ENCODE data around the gene HSPBAP1. TPM values are rescaled to one million over a fixed set of nuclear protein-coding genes. Genes with fewer than 3 reads are reported as not detected.

HSPBAP1 gene
- total RNA-seq, 1 donor from 2014 or later = 9.9 TPM

GRCh38 chr3:122802323-122802722 lies 8.7 kb upstream of the HSPBAP1 start:
- Mint-ChIP-seq H3K9me3 (ENCODE audit: unreplicated experiment) (no peaks in the 10 kb centered on the region), H3K4me3 (ENCODE audit: unreplicated experiment) (no peak overlapping the region), H3K27ac (ENCODE audit: unreplicated experiment) (no peak overlapping the region), H3K4me1 (ENCODE audit: unreplicated experiment) (peaks cover 2% of the 10 kb centered on the region), H3K27me3 (ENCODE audit: unreplicated experiment) (no peaks in the 10 kb centered on the region), H3K36me3 (ENCODE audit: unreplicated experiment) (peaks cover 8% of the 10 kb centered on the region)
- DNase-seq (ENCODE audit: extremely low spot score, unreplicated experiment) = no peak
- TF ChIP-seq CTCF (IDR thresholded peaks at IDR 0.05) = no peak

DNA sequence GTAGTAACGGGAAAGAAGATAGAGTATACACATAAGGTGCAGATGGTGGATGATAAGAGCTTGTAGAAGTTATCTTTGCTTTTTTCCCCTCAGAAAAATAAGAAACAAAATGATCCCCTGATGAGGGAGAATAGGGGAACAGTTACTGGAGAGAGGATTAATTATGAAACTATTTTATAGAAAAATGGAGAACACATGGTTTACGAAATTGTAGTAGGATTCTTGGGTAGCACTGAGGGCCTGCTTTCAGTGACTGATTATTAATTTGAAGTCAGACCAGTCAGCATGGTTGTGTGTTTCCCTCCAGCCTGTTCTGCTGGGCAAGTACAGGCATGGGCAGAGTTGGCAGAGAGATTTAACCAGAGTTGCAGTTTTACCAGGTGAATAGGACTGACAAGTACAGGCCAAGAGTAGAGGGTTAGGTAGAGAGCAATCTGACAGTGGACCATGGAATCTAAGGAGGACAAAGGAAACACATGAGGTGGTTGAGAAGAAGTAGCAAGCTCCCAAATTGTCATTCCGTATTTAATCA lies 7.1 kb upstream of the HSPBAP1 start:
- Mint-ChIP-seq H3K9me3 (ENCODE audit: unreplicated experiment) (no peaks in the 10 kb centered on the region), H3K27me3 (ENCODE audit: unreplicated experiment) (no peaks in the 10 kb centered on the region), H3K4me1 (ENCODE audit: unreplicated experiment) (peaks cover 15% of the 10 kb centered on the region), H3K27ac (ENCODE audit: unreplicated experiment) (no peak overlapping the region), H3K36me3 (ENCODE audit: unreplicated experiment) (peaks cover 5% of the 10 kb centered on the region), H3K4me3 (ENCODE audit: unreplicated experiment) (no peak overlapping the region)
- TF ChIP-seq CTCF (IDR thresholded peaks at IDR 0.05) = no peak
- no peak for DNase-seq (ENCODE audit: extremely low spot score, unreplicated experiment)

- Mint-ChIP-seq H3K27ac (ENCODE audit: unreplicated experiment) (no peak overlapping the region), H3K9me3 (ENCODE audit: unreplicated experiment) (no peaks in the 10 kb centered on the region), H3K36me3 (ENCODE audit: unreplicated experiment) (peaks cover 5% of the 10 kb centered on the region), H3K4me3 (ENCODE audit: unreplicated experiment) (no peak overlapping the region), H3K4me1 (ENCODE audit: unreplicated experiment) (peaks cover 19% of the 10 kb centered on the region), H3K27me3 (ENCODE audit: unreplicated experiment) (no peaks in the 10 kb centered on the region)
- DNase-seq (ENCODE audit: extremely low spot score, unreplicated experiment) = no peak
- no peak for TF ChIP-seq CTCF (IDR thresholded peaks at IDR 0.05)
These were observed 6.4 kb upstream of the HSPBAP1 start for GRCh38 chr3:122800031-122800430.

DNA sequence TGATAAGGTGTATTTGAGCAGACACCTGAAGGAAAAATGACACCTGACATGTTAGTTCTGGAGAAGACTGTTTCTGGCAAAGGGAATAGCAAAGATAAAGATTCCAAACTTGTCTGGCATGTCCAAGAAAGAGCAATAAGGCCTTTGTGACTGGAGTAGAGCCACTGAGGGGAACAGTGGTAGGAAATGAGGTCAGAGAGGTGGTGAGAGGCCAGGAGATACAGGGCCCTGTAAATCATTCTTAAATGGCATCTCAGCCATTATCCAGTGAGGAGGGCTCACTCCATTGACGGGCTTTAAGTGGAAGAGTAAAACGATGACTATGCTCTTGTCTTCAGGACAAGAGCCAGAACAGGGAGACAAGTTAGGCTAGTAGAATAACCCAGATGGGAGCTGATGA lies 5.7 kb upstream of the HSPBAP1 start:
- DNase-seq (ENCODE audit: extremely low spot score, unreplicated experiment) = no peak
- Mint-ChIP-seq H3K4me1 (ENCODE audit: unreplicated experiment) (peaks cover 22% of the 10 kb centered on the region), H3K27ac (ENCODE audit: unreplicated experiment) (no peak overlapping the region), H3K4me3 (ENCODE audit: unreplicated experiment) (no peak overlapping the region), H3K36me3 (ENCODE audit: unreplicated experiment) (peaks cover 5% of the 10 kb centered on the region), H3K27me3 (ENCODE audit: unreplicated experiment) (no peaks in the 10 kb centered on the region), H3K9me3 (ENCODE audit: unreplicated experiment) (no peaks in the 10 kb centered on the region)
- TF ChIP-seq CTCF (IDR thresholded peaks at IDR 0.05) = no peak

DNA sequence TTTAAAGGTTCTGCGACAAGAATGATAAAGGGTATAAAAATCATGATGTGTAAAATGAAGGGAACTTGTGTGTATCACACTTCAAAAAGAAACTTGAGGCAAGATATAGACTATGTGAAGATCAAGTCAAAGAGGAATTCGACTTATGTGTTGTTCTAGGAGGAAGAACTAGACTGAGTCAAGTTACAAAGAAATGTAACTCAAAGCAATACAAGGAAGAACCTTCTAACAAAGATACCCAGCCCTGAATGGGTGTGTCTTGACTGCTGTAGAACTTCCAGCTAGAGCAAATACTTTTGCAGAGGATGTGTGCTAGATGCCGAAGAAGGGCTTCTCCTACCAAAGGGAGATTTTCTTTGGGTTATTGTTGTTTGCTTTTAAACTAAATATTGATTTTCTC lies 3.7 kb upstream of the HSPBAP1 start:
- H3K36me3 Mint-ChIP-seq (ENCODE audit: unreplicated experiment) = no peaks in the 10 kb centered on the region
- H3K27me3 Mint-ChIP-seq (ENCODE audit: unreplicated experiment) = no peaks in the 10 kb centered on the region
- no peaks in the 10 kb centered on the region for H3K9me3 Mint-ChIP-seq (ENCODE audit: unreplicated experiment)
- DNase-seq (ENCODE audit: extremely low spot score, unreplicated experiment) = no peak
- no peak overlapping the region for H3K27ac Mint-ChIP-seq (ENCODE audit: unreplicated experiment)
- TF ChIP-seq CTCF (IDR thresholded peaks at IDR 0.05) = no peak
- H3K4me3 Mint-ChIP-seq (ENCODE audit: unreplicated experiment) = peak overlapping the region; percentile 43
- H3K4me1 Mint-ChIP-seq (ENCODE audit: unreplicated experiment) = peaks cover 29% of the 10 kb centered on the region

Data from osteocyte (in vitro differentiated cells).